Trophoblast cell (in vitro differentiated cells and primary cell): Measurements from ENCODE around the gene GRAP2.

Experiments
- DNase-seq, 2 donors: peaks; one replicate each; pipeline ENCODE4 v3.0.0-alpha.2; 2016
- H2AFZ ChIP-seq: 2 replicates; pipeline ENCODE4 v1.6.1; 2013; ENCODE audit warnings: low read length, moderate library complexity, mild to moderate bottlenecking; ENCODE audit not compliant: insufficient read depth, poor library complexity
- H2AK5ac ChIP-seq: 2 replicates; pipeline ENCODE4 v1.6.1; 2013; ENCODE audit warnings: mild to moderate bottlenecking, low read length
- H2BK120ac ChIP-seq: 2 replicates; pipeline ENCODE4 v1.6.1; 2013; ENCODE audit warnings: low read length, mild to moderate bottlenecking, moderate library complexity; ENCODE audit not compliant: insufficient read depth, poor library complexity
- H2BK12ac ChIP-seq: 2 replicates; pipeline ENCODE4 v1.6.1; 2013; ENCODE audit warnings: mild to moderate bottlenecking, low read length, moderate library complexity
- H2BK5ac ChIP-seq: 2 replicates; pipeline ENCODE4 v1.6.1; 2013; ENCODE audit warnings: low read length, low read depth, moderate library complexity, mild to moderate bottlenecking; ENCODE audit not compliant: poor library complexity
- H3K14ac ChIP-seq: 2 replicates; pipeline ENCODE4 v1.6.1; 2013; ENCODE audit warnings: mild to moderate bottlenecking, low read length
- H3K18ac ChIP-seq: 2 replicates; pipeline ENCODE4 v1.6.1; 2013; ENCODE audit warnings: mild to moderate bottlenecking, low read length
- H3K23ac ChIP-seq: 2 replicates; pipeline ENCODE4 v1.6.1; 2013; ENCODE audit warnings: low read length
- H3K27ac ChIP-seq: 2 replicates; pipeline ENCODE4 v1.5.1; 2013; ENCODE audit warnings: low read depth, mild to moderate bottlenecking, inconsistent platforms, low read length, moderate library complexity
- H3K27me3 ChIP-seq: 2 replicates; pipeline ENCODE4 v1.6.1; 2013; ENCODE audit warnings: inconsistent platforms, mild to moderate bottlenecking, low read length, moderate library complexity; ENCODE audit not compliant: insufficient read depth
- H3K36me3 ChIP-seq, 2 experiments: 1 replicate in 1 of 2; 2 replicates in 1 of 2; pipeline ENCODE4 v1.6.1; 2013; ENCODE audit warnings: low read length in 2 of 2, mild to moderate bottlenecking in 2 of 2, moderate library complexity in 1 of 2; ENCODE audit not compliant: insufficient read depth in 2 of 2, control insufficient read depth in 1 of 2
- H3K4ac ChIP-seq: 2 replicates; pipeline ENCODE4 v1.6.1; 2013; ENCODE audit warnings: low read depth, mild to moderate bottlenecking, low read length, moderate library complexity
- H3K4me1 ChIP-seq, 2 experiments: 1 replicate in 1 of 2; 2 replicates in 1 of 2; pipeline ENCODE4 v1.6.1; 2013; ENCODE audit warnings: low read length in 2 of 2, mild to moderate bottlenecking in 2 of 2, moderate library complexity in 1 of 2; ENCODE audit not compliant: insufficient read depth in 2 of 2, control insufficient read depth in 1 of 2
- H3K4me2 ChIP-seq: 2 replicates; pipeline ENCODE4 v1.6.1; 2013; ENCODE audit warnings: inconsistent platforms, mild to moderate bottlenecking, low read length, moderate library complexity
- H3K4me3 ChIP-seq: 2 replicates; pipeline ENCODE4 v1.5.1; 2013; ENCODE audit warnings: mild to moderate bottlenecking, low read depth, low read length, inconsistent platforms
- H3K79me1 ChIP-seq: one replicate; pipeline ENCODE4 v1.6.1; 2013; ENCODE audit warnings: low read length
- H3K79me2 ChIP-seq: 2 replicates; pipeline ENCODE4 v1.6.1; 2013; ENCODE audit warnings: low read length, mild to moderate bottlenecking; ENCODE audit not compliant: control insufficient read depth, insufficient read depth, poor library complexity
- H3K9ac ChIP-seq: 2 replicates; pipeline ENCODE4 v1.6.1; 2013; ENCODE audit warnings: mild to moderate bottlenecking, low read length
- H3K9me3 ChIP-seq: 2 replicates; pipeline ENCODE4 v1.6.1; 2013; ENCODE audit warnings: low read depth, mild to moderate bottlenecking, control low read depth, inconsistent platforms, low read length; ENCODE audit not compliant: insufficient read depth
- H4K12ac ChIP-seq: 2 replicates; pipeline ENCODE4 v1.6.1; 2013; ENCODE audit warnings: low read depth, mild to moderate bottlenecking, low read length, moderate library complexity
- H4K8ac ChIP-seq: 2 replicates; pipeline ENCODE4 v1.6.1; 2013; ENCODE audit warnings: low read depth, mild to moderate bottlenecking, low read length, moderate library complexity
- H4K91ac ChIP-seq: one replicate; pipeline ENCODE4 v1.6.1; 2013; ENCODE audit warnings: low read depth, mild to moderate bottlenecking, low read length, moderate library complexity
- WGBS: extraction: QIAGEN DNeasy Blood & Tissue Kit; methylation state at CpG from one replicate; pipeline ENCODE4 v1.1.7; 2013; ENCODE audit warnings: missing lambda C conversion rate; ENCODE audit not compliant: insufficient read length, insufficient coverage; ENCODE audit errors: extremely low coverage; 5-methylcytosine and 5-hydroxymethylcytosine counted together

The GRAP2 gene

DNA sequence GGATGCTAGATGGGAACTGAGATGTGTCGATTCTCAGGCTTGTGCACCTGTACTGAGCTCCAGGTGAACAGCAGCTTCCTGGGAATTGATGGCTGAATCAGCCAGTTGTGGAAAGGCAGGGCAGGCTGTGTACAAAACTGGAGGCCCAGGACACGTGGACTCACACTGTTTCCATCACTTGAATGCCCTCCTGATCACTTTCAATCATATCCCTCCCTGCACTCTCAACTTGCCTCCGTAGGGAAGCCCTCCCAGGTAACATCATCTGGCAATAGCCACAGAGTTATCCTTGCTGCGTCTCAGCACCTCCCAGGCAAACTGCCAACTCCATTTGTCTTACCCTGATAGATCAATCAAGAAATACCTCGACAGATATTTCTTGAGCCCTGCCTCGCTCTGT, 104.0 kb downstream of the GRAP2 start:
- no peak overlapping the region for H3K4ac ChIP-seq
- H4K12ac ChIP-seq: no peak overlapping the region
- H4K8ac ChIP-seq: no peak overlapping the region
- no peak overlapping the region for H2BK5ac ChIP-seq
- H3K79me2 ChIP-seq: no peaks in the 10 kb centered on the region
- no peak overlapping the region for H2BK120ac ChIP-seq
- peaks cover 5 to 9% of the 10 kb centered on the region in 2 experiments for H3K4me1 ChIP-seq
- H3K36me3 ChIP-seq: no peaks in the 10 kb centered on the region
- no peak for DNase-seq
- H3K27ac ChIP-seq: no peak overlapping the region
- H3K18ac ChIP-seq: no peak overlapping the region
- no peak overlapping the region for H3K4me3 ChIP-seq
- no peak overlapping the region for H2AFZ ChIP-seq
- no peak overlapping the region for H2AK5ac ChIP-seq
- H4K91ac ChIP-seq: no peak overlapping the region
- H3K9me3 ChIP-seq: no peaks in the 10 kb centered on the region
- H3K23ac ChIP-seq: no peak overlapping the region
- no peaks in the 10 kb centered on the region for H3K79me1 ChIP-seq
- no CpG with 5 or more reads among the region's 6 CpGs for WGBS
- no peak overlapping the region for H3K14ac ChIP-seq
- H3K9ac ChIP-seq: no peak overlapping the region
- no peak overlapping the region for H3K4me2 ChIP-seq
- no peak overlapping the region for H2BK12ac ChIP-seq
- H3K27me3 ChIP-seq: no peaks in the 10 kb centered on the region

DNA sequence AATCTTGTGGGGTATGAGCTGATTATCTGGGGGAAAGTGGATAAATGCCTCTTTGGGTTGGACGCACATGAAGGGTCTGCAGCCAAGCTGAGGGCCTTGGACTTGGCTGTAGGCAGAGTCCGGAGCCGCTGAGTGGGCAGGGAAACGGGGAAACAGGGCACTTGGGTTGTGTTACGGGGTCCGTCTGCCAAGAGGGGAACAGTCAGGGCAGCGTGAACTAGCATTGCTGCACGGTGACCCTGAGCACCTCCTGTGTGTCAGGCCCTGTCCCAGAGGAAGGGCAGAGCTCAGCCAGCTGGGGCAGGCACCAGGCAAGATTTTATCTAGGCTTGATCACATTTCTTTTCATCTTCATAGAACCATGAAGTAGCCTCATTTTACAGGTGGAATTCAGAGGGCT, 105.8 kb downstream of the GRAP2 start:
- Histone ChIP-seq H3K4me3 (no peak overlapping the region), H3K27ac (no peak overlapping the region), H3K4me1 (peaks cover 2 to 9% of the 10 kb centered on the region in 2 experiments), H3K4me2 (no peak overlapping the region), H2BK120ac (no peak overlapping the region), H3K79me2 (no peaks in the 10 kb centered on the region), H3K23ac (no peak overlapping the region), H3K36me3 (no peaks in the 10 kb centered on the region), H3K9me3 (no peaks in the 10 kb centered on the region), H3K4ac (no peak overlapping the region), H4K8ac (no peak overlapping the region), H3K27me3 (no peaks in the 10 kb centered on the region), H3K14ac (no peak overlapping the region), H3K79me1 (no peaks in the 10 kb centered on the region), H2BK5ac (no peak overlapping the region), H4K12ac (no peak overlapping the region), H3K9ac (no peak overlapping the region), H2AK5ac (no peak overlapping the region), H2AFZ (no peak overlapping the region), H3K18ac (no peak overlapping the region), H2BK12ac (no peak overlapping the region), H4K91ac (no peak overlapping the region)
- no CpG with 5 or more reads among the region's 8 CpGs for WGBS
- no peak for DNase-seq

DNA sequence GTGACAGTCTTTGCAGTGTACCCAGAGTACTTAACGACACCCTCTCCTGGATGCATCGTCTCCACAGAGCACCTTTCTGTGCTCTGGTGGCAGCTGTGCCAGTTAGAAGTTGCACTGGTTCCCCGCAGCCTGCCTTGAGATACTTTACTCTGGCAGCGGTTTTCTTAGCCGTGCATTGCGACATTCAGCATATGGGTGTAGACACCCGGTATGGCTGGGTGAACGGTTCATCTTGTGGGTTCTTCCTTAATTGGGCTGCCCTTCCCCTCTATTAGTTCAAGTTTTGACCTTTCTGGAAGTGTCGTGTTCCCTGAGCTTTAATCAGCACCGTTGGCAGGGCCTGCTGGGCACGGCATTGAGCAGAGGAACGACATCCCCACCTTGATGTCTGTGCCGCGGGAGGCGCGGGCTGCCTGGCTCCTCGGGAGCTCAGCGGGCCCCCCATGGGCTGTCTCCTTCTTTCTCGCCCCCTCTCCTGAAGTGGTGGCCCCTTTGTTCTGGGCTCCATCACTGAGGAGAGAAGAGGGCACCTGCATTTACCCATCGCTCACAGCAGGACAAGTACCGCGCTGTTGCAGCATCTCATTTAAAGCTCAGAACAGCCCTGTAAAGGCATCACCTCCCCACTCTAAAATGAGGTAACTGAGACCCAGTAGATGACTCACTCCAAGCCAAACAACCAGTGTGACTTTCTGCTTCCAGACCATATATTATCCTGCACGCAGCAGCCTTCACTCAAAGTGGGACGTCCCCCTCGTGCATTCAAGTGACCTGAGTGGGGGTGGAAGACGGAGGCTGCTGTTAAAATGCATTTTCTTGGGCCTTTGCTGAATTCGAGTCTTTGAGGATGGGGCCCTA, 107.2 kb downstream of the GRAP2 start:
- H3K27ac ChIP-seq: no peak overlapping the region
- no peak overlapping the region for H3K9ac ChIP-seq
- no peak overlapping the region for H2AK5ac ChIP-seq
- no peak for DNase-seq
- no peak overlapping the region for H3K4me2 ChIP-seq
- no peak overlapping the region for H4K8ac ChIP-seq
- no peaks in the 10 kb centered on the region for H3K36me3 ChIP-seq
- H3K79me1 ChIP-seq: no peaks in the 10 kb centered on the region
- no peaks in the 10 kb centered on the region for H3K27me3 ChIP-seq
- no peak overlapping the region for H2AFZ ChIP-seq
- H3K4ac ChIP-seq: no peak overlapping the region
- H3K23ac ChIP-seq: no peak overlapping the region
- H4K91ac ChIP-seq: no peak overlapping the region
- WGBS: no CpG with 5 or more reads among the region's 27 CpGs
- no peak overlapping the region for H2BK5ac ChIP-seq
- H3K14ac ChIP-seq: no peak overlapping the region
- H3K9me3 ChIP-seq: no peaks in the 10 kb centered on the region
- H4K12ac ChIP-seq: no peak overlapping the region
- H3K4me3 ChIP-seq: no peak overlapping the region
- no peak overlapping the region for H2BK12ac ChIP-seq
- no peaks in the 10 kb centered on the region for H3K4me1 ChIP-seq
- no peak overlapping the region for H3K18ac ChIP-seq
- H2BK120ac ChIP-seq: no peak overlapping the region
- H3K79me2 ChIP-seq: no peaks in the 10 kb centered on the region

DNA sequence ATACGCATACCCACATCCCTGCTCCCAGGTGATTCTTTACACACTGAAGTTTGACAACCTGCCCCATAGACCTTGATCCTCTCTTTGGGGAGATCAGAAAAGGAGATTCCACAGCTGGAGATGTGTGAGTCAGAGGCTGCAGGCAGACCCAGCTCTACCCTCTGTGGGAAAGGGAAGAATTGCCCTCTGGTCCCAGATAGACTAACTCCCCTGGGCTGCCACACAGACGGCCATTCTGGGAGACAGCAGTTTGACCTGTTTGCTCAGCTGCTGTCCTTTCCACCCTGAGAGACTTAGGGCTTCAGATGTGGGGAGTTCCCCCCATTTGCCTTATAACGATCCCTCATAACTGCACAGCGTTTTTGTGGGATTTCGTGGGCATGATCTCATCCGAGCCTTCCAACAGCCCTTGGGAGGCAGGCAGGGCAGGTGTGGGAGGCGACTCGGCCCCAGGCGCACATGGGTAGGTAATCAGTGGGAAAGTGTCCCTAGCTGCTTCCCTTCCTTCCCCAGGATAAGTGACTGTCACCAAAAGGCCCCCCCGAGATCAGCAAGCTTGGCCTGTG, 107.9 kb downstream of the GRAP2 start:
- no peak overlapping the region for H3K18ac ChIP-seq
- H3K23ac ChIP-seq: no peak overlapping the region
- no peaks in the 10 kb centered on the region for H3K36me3 ChIP-seq
- no peak overlapping the region for H4K91ac ChIP-seq
- H2AFZ ChIP-seq: no peak overlapping the region
- no peak overlapping the region for H3K27ac ChIP-seq
- H3K4me1 ChIP-seq: no peaks in the 10 kb centered on the region
- H2BK12ac ChIP-seq: no peak overlapping the region
- H3K4ac ChIP-seq: no peak overlapping the region
- no peak overlapping the region for H2BK5ac ChIP-seq
- H3K4me2 ChIP-seq: no peak overlapping the region
- no peak overlapping the region for H2BK120ac ChIP-seq
- H3K79me1 ChIP-seq: no peaks in the 10 kb centered on the region
- H3K14ac ChIP-seq: no peak overlapping the region
- H3K9ac ChIP-seq: no peak overlapping the region
- H3K4me3 ChIP-seq: no peak overlapping the region
- no CpG with 5 or more reads among the region's 10 CpGs for WGBS
- H2AK5ac ChIP-seq: no peak overlapping the region
- H3K9me3 ChIP-seq: no peaks in the 10 kb centered on the region
- H4K12ac ChIP-seq: no peak overlapping the region
- no peaks in the 10 kb centered on the region for H3K27me3 ChIP-seq
- no peak for DNase-seq
- H3K79me2 ChIP-seq: no peaks in the 10 kb centered on the region
- H4K8ac ChIP-seq: no peak overlapping the region
